CD14-positive monocyte (primary cell): Measurements from ENCODE around the gene METTL22. TPM values are rescaled to one million over a fixed set of nuclear protein-coding genes. Genes with fewer than 3 reads are reported as not detected.

Experiments used
- DNase-seq, 3 donors: peaks; one replicate each; pipeline ENCODE4 v3.0.0-alpha.2; 2011 to 2022
- H2AFZ ChIP-seq: 2 replicates; pipeline ENCODE4 v1.6.0; 2012; ENCODE audit warnings: mild to moderate bottlenecking, low read depth, low read length, inconsistent platforms; ENCODE audit not compliant: insufficient read depth, poor library complexity, severe bottlenecking
- H3K27ac ChIP-seq, 2 donors: 1 replicate in 1 of 2; 2 replicates in 1 of 2; pipeline ENCODE4 v1.5.1; 2012 to 2013; ENCODE audit warnings: low read length in 2 of 2, control low read depth in 1 of 2, inconsistent platforms in 1 of 2, low read depth in 1 of 2, mild to moderate bottlenecking in 1 of 2
- H3K27me3 ChIP-seq, 2 donors: one replicate each; pipeline versions ENCODE4 v1.6.0 to v1.6.1; 2011 to 2013; ENCODE audit warnings: low read length in 2 of 2; ENCODE audit not compliant: control insufficient read depth in 2 of 2, insufficient read depth in 2 of 2
- H3K36me3 ChIP-seq, 2 donors: replicated peaks in 1 of 2; 1 replicate in 1 of 2; 2 replicates in 1 of 2; pipeline versions ENCODE4 v1.5.1 to v1.6.1; 2012 to 2013; ENCODE audit warnings: low read length in 2 of 2, control low read depth in 1 of 2, inconsistent platforms in 1 of 2, mild to moderate bottlenecking in 1 of 2; ENCODE audit not compliant: insufficient read depth in 2 of 2, control insufficient read depth in 1 of 2
- H3K4me1 ChIP-seq, 2 donors: 1 replicate in 1 of 2; 2 replicates in 1 of 2; pipeline versions ENCODE4 v1.5.1 to v1.6.1; 2012 to 2013; ENCODE audit warnings: low read length in 2 of 2, control low read depth in 1 of 2, inconsistent platforms in 1 of 2, mild to moderate bottlenecking in 1 of 2, moderate library complexity in 1 of 2; ENCODE audit not compliant: insufficient read depth in 2 of 2, control insufficient read depth in 1 of 2
- H3K4me2 ChIP-seq: replicated peaks from 2 replicates; pipeline ENCODE3; 2012; ENCODE audit warnings: low read length, moderate library complexity, mild to moderate bottlenecking; ENCODE audit not compliant: poor library complexity, severe bottlenecking; ENCODE audit errors: extremely low read depth
- H3K4me3 ChIP-seq, 3 experiments: fragments of 200-600 bp in 1 of 3; sonication (generic) in 1 of 3; replicated peaks in 1 of 3; 1 replicate in 2 of 3; 2 replicates in 1 of 3; pipeline ENCODE4 v1.5.1; 2011 to 2013; ENCODE audit warnings: low read length in 3 of 3, mild to moderate bottlenecking in 3 of 3, control low read depth in 2 of 3, low read depth in 2 of 3, inconsistent platforms in 1 of 3, moderate library complexity in 1 of 3
- H3K79me2 ChIP-seq: 2 replicates; pipeline ENCODE4 v1.6.0; 2012; ENCODE audit warnings: mild to moderate bottlenecking, control low read depth, inconsistent platforms, low read length, moderate library complexity; ENCODE audit not compliant: insufficient read depth
- H3K9ac ChIP-seq: 2 replicates; pipeline ENCODE4 v1.6.0; 2017; ENCODE audit warnings: low read length, mild to moderate bottlenecking; ENCODE audit not compliant: insufficient read depth, poor library complexity, severe bottlenecking
- H3K9me3 ChIP-seq, 2 donors: replicated peaks in 1 of 2; 1 replicate in 1 of 2; 2 replicates in 1 of 2; pipeline versions ENCODE4 v1.5.1 to v1.6.1; 2012 to 2013; ENCODE audit warnings: low read length in 2 of 2, control low read depth in 1 of 2; ENCODE audit not compliant: control insufficient read depth in 1 of 2, insufficient read depth in 1 of 2
- H4K20me1 ChIP-seq: 2 replicates; pipeline ENCODE4 v1.6.0; 2012; ENCODE audit warnings: mild to moderate bottlenecking, low read length, control low read depth, moderate library complexity; ENCODE audit not compliant: insufficient read depth
- H3K27ac Mint-ChIP-seq, 7 donors: one replicate each; pipeline ENCODE4 v1.8.0; 2020; ENCODE audit warnings: mild to moderate bottlenecking in 7 of 7, mixed read lengths in 7 of 7, moderate library complexity in 6 of 7, inconsistent platforms in 2 of 7
- H3K27me3 Mint-ChIP-seq, 3 donors: one replicate each; pipeline ENCODE4 v1.8.0; 2021 to 2022; ENCODE audit warnings: low read depth in 3 of 3, mild to moderate bottlenecking in 3 of 3, mixed read lengths in 3 of 3, moderate library complexity in 3 of 3, inconsistent platforms in 1 of 3
- H3K36me3 Mint-ChIP-seq, 2 donors: one replicate each; pipeline ENCODE4 v1.8.0; 2020; ENCODE audit warnings: mixed read lengths in 2 of 2, inconsistent platforms in 1 of 2, mild to moderate bottlenecking in 1 of 2
- H3K4me1 Mint-ChIP-seq: one replicate; pipeline ENCODE4 v1.8.0; 2020; ENCODE audit warnings: mild to moderate bottlenecking, mixed read lengths
- H3K4me3 Mint-ChIP-seq, 2 donors: one replicate each; pipeline ENCODE4 v1.8.0; 2020; ENCODE audit warnings: mild to moderate bottlenecking in 2 of 2, mixed read lengths in 2 of 2, moderate library complexity in 1 of 2
- H3K9me3 Mint-ChIP-seq, 7 donors: one replicate each; pipeline ENCODE4 v1.8.0; 2020 to 2022; ENCODE audit warnings: mixed read lengths in 7 of 7, mild to moderate bottlenecking in 6 of 7, moderate library complexity in 6 of 7, inconsistent platforms in 2 of 7
- WGBS: methylation state at CpG from one replicate; pipeline ENCODE4 v1.1.5; 2013; ENCODE audit warnings: missing lambda C conversion rate; ENCODE audit not compliant: insufficient coverage; 5-methylcytosine and 5-hydroxymethylcytosine counted together
- intact Hi-C, 2 donors: fragments of 100-400 bp; cut with micrococcal nuclease; formaldehyde crosslinking; loops; one replicate each; pipeline versions ENCODE4 v1.15.0 to v1.15.1; 2023
- polyA plus RNA-seq, 3 donors: library from polyadenylated mRNA; depleted of rRNA in 1 of 3; unstranded in 2 of 3; stranded (reverse) in 1 of 3; fragments of 300-500 nt in 2 of 3; fragments of >200 nt in 1 of 3; fragmentation: Illumina TruSeq in 2 of 3; gene quantifications; 1 replicate in 2 of 3; 2 replicates in 1 of 3; pipeline ENCODE4 v1.2.3, GENCODE V29; 2012 to 2021
- TF ChIP-seq, protein P1 (sequence below): fragments of 200-600 bp; IDR thresholded peaks from one replicate; pipeline ENCODE4 v1.8.0; 2022; ENCODE audit warnings: antibody characterized with exemption, mild to moderate bottlenecking

The METTL22 gene
- polyA plus RNA-seq, 3 donors: 36.0 to 44.0 (median 38.9) TPM

DNA sequence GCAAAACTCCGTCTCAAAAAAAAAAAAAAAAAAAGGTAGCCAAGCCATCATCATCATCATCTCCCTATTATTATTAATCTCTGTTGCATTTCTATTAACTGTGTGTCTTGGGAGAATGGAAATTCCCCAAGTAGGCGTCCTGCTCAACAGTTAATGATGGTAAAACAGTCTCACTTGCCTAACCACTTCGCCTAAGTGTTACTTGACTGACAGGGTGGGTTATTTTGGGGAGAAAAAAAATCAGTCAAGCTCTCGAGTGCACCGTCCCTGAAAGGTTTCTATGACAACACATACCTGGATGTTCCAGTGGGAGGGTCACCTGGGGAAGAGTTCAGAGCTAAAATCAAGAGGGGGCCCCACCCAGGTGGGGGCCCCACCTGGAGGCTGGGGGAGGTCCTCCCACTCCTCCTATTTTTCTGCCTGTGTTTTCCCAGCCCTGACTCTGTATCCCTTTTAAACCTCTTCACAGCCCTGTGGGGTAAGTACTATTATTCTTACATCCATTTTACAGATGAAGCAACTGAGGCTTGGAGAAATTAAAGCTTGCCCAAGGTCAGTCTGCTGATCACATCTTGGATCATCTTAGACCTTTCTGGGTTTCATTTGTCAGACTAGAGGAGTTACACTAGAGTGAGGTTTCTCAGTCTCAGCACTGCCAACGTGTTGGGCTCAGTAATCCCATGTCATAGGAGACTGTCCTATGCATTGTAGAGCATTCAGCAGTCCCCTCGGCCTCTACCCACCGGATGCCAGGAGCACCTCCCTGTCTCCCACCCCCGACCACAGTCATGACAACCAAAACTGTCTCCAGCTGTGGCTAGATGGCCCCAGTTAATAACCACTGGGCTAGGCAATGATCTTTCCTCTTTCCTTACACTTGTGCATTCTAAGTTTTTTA is 41.9 kb downstream of the METTL22 start:
- TF ChIP-seq, protein P1, sequence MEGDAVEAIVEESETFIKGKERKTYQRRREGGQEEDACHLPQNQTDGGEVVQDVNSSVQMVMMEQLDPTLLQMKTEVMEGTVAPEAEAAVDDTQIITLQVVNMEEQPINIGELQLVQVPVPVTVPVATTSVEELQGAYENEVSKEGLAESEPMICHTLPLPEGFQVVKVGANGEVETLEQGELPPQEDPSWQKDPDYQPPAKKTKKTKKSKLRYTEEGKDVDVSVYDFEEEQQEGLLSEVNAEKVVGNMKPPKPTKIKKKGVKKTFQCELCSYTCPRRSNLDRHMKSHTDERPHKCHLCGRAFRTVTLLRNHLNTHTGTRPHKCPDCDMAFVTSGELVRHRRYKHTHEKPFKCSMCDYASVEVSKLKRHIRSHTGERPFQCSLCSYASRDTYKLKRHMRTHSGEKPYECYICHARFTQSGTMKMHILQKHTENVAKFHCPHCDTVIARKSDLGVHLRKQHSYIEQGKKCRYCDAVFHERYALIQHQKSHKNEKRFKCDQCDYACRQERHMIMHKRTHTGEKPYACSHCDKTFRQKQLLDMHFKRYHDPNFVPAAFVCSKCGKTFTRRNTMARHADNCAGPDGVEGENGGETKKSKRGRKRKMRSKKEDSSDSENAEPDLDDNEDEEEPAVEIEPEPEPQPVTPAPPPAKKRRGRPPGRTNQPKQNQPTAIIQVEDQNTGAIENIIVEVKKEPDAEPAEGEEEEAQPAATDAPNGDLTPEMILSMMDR: no peak
- WGBS: 93% methylated on average over 4 of the region's 9 CpGs
- no peak for DNase-seq
- Histone ChIP-seq H3K36me3 (peaks cover 47 to 53% of the 10 kb centered on the region in 2 donors), H3K79me2 (no peaks in the 10 kb centered on the region), H3K4me1 (no peaks in the 10 kb centered on the region), H3K4me2 (no peak overlapping the region), H3K9ac (no peak overlapping the region), H2AFZ (no peak overlapping the region), H3K27me3 (no peaks in the 10 kb centered on the region), H3K9me3 (no peaks in the 10 kb centered on the region), H3K27ac (no peak overlapping the region), H3K4me3 (no peak overlapping the region), H4K20me1 (no peaks in the 10 kb centered on the region)
- Mint-ChIP-seq H3K27me3 (no peaks in the 10 kb centered on the region), H3K9me3 (peaks cover 0 to 5% (median 0%) of the 10 kb centered on the region in 7 donors), H3K4me3 (no peak overlapping the region), H3K27ac (peak overlapping the region in 1 of 7 donors; percentile 30), H3K4me1 (no peaks in the 10 kb centered on the region), H3K36me3 (peaks cover 51 to 77% of the 10 kb centered on the region in 2 donors)
- intact Hi-C loops: no loop called here

DNA sequence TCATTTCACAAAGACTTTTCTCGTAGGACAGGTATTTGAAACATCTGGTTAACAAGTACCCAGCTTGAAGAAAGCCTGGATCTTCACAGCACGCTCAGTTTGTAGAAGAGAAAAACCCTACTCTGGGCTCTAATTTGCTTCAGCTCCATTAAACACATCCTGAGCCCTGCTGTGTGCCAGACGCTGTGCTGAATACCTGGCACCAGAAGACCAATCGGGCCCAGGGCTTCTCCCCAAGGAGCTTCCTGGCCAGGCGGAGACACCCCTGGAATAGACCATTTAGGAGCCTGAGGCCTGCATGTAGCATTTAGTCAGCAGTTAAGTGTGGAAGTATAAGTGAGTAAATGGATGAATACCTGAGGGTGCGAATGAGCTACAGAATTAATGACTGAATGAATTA is 44.0 kb downstream of the METTL22 start:
- H3K79me2 ChIP-seq: no peaks in the 10 kb centered on the region
- H3K4me2 ChIP-seq: no peak overlapping the region
- intact Hi-C loops: loop anchor here in 1 of 2 donors (5.0 kb wide), 1 partner anchor 127 kb away; no protein-coding TSS in a partner anchor
- 98% methylated on average over 6 of the region's 6 CpGs for WGBS
- Mint-ChIP-seq H3K9me3 (peaks cover 0 to 5% (median 0%) of the 10 kb centered on the region in 7 donors), H3K4me1 (no peaks in the 10 kb centered on the region), H3K27ac (peak overlapping the region in 1 of 7 donors; percentile 63), H3K4me3 (no peak overlapping the region), H3K36me3 (peaks cover 64 to 87% of the 10 kb centered on the region in 2 donors), H3K27me3 (no peaks in the 10 kb centered on the region)
- no peak overlapping the region for H3K9ac ChIP-seq
- H3K4me1 ChIP-seq: no peaks in the 10 kb centered on the region
- H3K27ac ChIP-seq: no peak overlapping the region
- TF ChIP-seq, protein P1: no peak
- no peaks in the 10 kb centered on the region for H4K20me1 ChIP-seq
- no peaks in the 10 kb centered on the region for H3K9me3 ChIP-seq
- no peak overlapping the region for H3K4me3 ChIP-seq
- H3K27me3 ChIP-seq: no peaks in the 10 kb centered on the region
- DNase-seq: no peak
- no peak overlapping the region for H2AFZ ChIP-seq
- H3K36me3 ChIP-seq: peaks cover 56 to 73% of the 10 kb centered on the region in 2 donors
